Activated T-helper 9 cell treated with anti-CD3 and anti-CD28 coated beads, Interleukin-2, amount 50 U/mL, for 16 hours (primary cell): Measurements from ENCODE around the gene FGB.
"Not testable (repeated sequence)": the region's sequence is repeated elsewhere in the genome, so short reads cannot be mapped to it uniquely, and the experiment has no call there.

Source experiments
- DNase-seq: peaks from one replicate; pipeline ENCODE4 v3.0.0-alpha.2; 2020; ENCODE audit warnings: low read depth

Gene FGB

GRCh38 chr4:154566639-154567204, 3.9 kb downstream of the FGB start:
- no peak for DNase-seq

GRCh38 chr4:154569028-154569427, 6.2 kb downstream of the FGB start:
- no peak for DNase-seq

GRCh38 chr4:154569584-154569983, 6.8 kb downstream of the FGB start:
- DNase-seq: no peak

GRCh38 chr4:154573190-154573870, 10.5 kb downstream of the FGB start:
- no peak for DNase-seq

GRCh38 chr4:154574311-154574710, 11.5 kb downstream of the FGB start:
- no peak for DNase-seq

GRCh38 chr4:154577324-154577723, 14.5 kb downstream of the FGB start:
- DNase-seq: no peak

GRCh38 chr4:154578919-154579318, 16.1 kb downstream of the FGB start:
- no peak for DNase-seq

GRCh38 chr4:154579927-154580326, 17.1 kb downstream of the FGB start:
- DNase-seq: no peak

GRCh38 chr4:154582723-154583122, 19.9 kb downstream of the FGB start:
- no peak for DNase-seq

GRCh38 chr4:154583230-154583629, 20.4 kb downstream of the FGB start:
- DNase-seq: no peak

GRCh38 chr4:154583677-154584076, 20.9 kb downstream of the FGB start:
- DNase-seq: no peak

- no peak for DNase-seq
These were observed 21.4 kb downstream of the FGB start for GRCh38 chr4:154584259-154584658.

GRCh38 chr4:154585369-154586018, 22.7 kb downstream of the FGB start:
- DNase-seq: no peak

- no peak for DNase-seq
These were observed 23.7 kb downstream of the FGB start for GRCh38 chr4:154586296-154587033.

- DNase-seq: no peak
These were observed 25.4 kb downstream of the FGB start for GRCh38 chr4:154588198-154588597.

GRCh38 chr4:154589296-154590197, 26.7 kb downstream of the FGB start:
- DNase-seq: no peak

GRCh38 chr4:154590329-154591006, 27.7 kb downstream of the FGB start, which contains the start of gene FGA:
FGA (minus strand) TSS chr4:154590742; CDS start chr4:154590687, 55 bp downstream.
- DNase-seq: no peak

- no peak for DNase-seq
These were observed 29.1 kb downstream of the FGB start for GRCh38 chr4:154591890-154592289.

- DNase-seq: no peak
These were observed 31.1 kb downstream of the FGB start for GRCh38 chr4:154593868-154594267.

GRCh38 chr4:154594343-154594742, 31.5 kb downstream of the FGB start:
- not testable (repeated sequence) for DNase-seq

GRCh38 chr4:154595807-154596206, 33.0 kb downstream of the FGB start:
- no peak for DNase-seq
